GM12878 (cell line): ENCODE measurements around the gene VWA3B. TPM values are rescaled to one million over a fixed set of nuclear protein-coding genes. Genes with fewer than 3 reads are reported as not detected.
"Not testable (repeated sequence)": the region's sequence is repeated elsewhere in the genome, so short reads cannot be mapped to it uniquely, and the experiment has no call there.

Experiments used
- ATAC-seq: fragments of 200-7000 bp; cut with Tn5 transposase; 3 replicates; pipeline ENCODE4 v1.9.1; 2020; ENCODE audit warnings: mild to moderate bottlenecking, moderate library complexity
- BruUV-seq: library from RNA; stranded (reverse); fragments of 400-500 nt; replicated peaks from 2 replicates; lab custom pipeline; 2021; lab: Mats Ljungman, UMichigan
- CTCF ChIA-PET: fragments of 300-600 bp; sonication (Branson Sonifier 250); formaldehyde crosslinking; extraction: SDS; loops from one replicate; lab custom pipeline; 2021; ENCODE audit warnings: inconsistent platforms; lab: Yijun Ruan, JAX
- POLR2A ChIA-PET: fragments of 350-600 bp; formaldehyde crosslinking; extraction: SDS; loops from one replicate; lab custom pipeline; 2021; ENCODE audit warnings: inconsistent platforms; lab: Charles Lee
- RAD21 ChIA-PET: fragments of 300-600 bp; sonication (Branson Sonifier 250); formaldehyde crosslinking; loops from one replicate; lab custom pipeline; 2023; ENCODE audit warnings: antibody characterized with exemption; ENCODE audit not compliant: unreplicated experiment; lab: Charles Lee
- SMC1A ChIA-PET: fragments of 300-600 bp; sonication (Branson Sonifier 250); formaldehyde crosslinking; loops from one replicate; lab custom pipeline; 2023; ENCODE audit not compliant: unreplicated experiment, uncharacterized antibody; lab: Charles Lee
- DNase-seq: peaks from one replicate; pipeline ENCODE4 v3.0.0-alpha.2; 2011; ENCODE audit warnings: low read depth, low spot score
- FAIRE-seq: peaks from 3 replicates; lab custom pipeline; 2011; peaks lifted over from hg19 to GRCh38; lab: Jason Lieb, UNC
- H2AFZ ChIP-seq: 2 replicates; pipeline ENCODE4 v1.6.0; 2011; ENCODE audit warnings: low read depth, low read length, control low read depth; ENCODE audit not compliant: control insufficient read depth
- H3K27ac ChIP-seq: 2 replicates; pipeline ENCODE4 v1.5.1; 2011; ENCODE audit warnings: control low read depth; ENCODE audit not compliant: control insufficient read depth, insufficient read depth
- H3K27me3 ChIP-seq, 2 experiments: replicated peaks in 1 of 2; 2 replicates each; pipeline versions ENCODE4 v1.6.0 to v1.6.1; 2011; ENCODE audit warnings: low read length in 1 of 2; ENCODE audit not compliant: control insufficient read depth in 2 of 2, insufficient read depth in 2 of 2
- H3K36me3 ChIP-seq, 2 experiments: 2 replicates each; pipeline ENCODE4 v1.5.1; 2011; ENCODE audit warnings: low read length in 1 of 2; ENCODE audit not compliant: control insufficient read depth in 2 of 2, insufficient read depth in 2 of 2
- H3K4me1 ChIP-seq: 2 replicates; pipeline ENCODE4 v1.6.1; 2011; ENCODE audit warnings: mild to moderate bottlenecking, low read length, moderate library complexity, mixed read lengths; ENCODE audit not compliant: control insufficient read depth, insufficient read depth
- H3K4me2 ChIP-seq: 2 replicates; pipeline ENCODE4 v1.6.0; 2011; ENCODE audit warnings: control low read depth; ENCODE audit not compliant: control insufficient read depth, insufficient read depth
- H3K4me3 ChIP-seq: fragments of 200-600 bp; sonication (generic); 2 replicates; pipeline ENCODE4 v1.5.1; 2016
- H3K79me2 ChIP-seq: 2 replicates; pipeline ENCODE4 v1.6.0; 2011; ENCODE audit warnings: low read length; ENCODE audit not compliant: control insufficient read depth, insufficient read depth
- H3K9ac ChIP-seq: 2 replicates; pipeline ENCODE4 v1.8.0; 2011; ENCODE audit warnings: low read length, control low read depth, mixed read lengths; ENCODE audit not compliant: control insufficient read depth, insufficient read depth
- H3K9me3 ChIP-seq: replicated peaks from 3 replicates; pipeline ENCODE4 v1.5.1; 2011; ENCODE audit warnings: mild to moderate bottlenecking, low read length; ENCODE audit not compliant: control insufficient read depth, insufficient read depth
- H4K20me1 ChIP-seq: 2 replicates; pipeline ENCODE4 v1.6.0; 2011; ENCODE audit not compliant: control insufficient read depth, insufficient read depth
- BHLHE40 ChIP-seq, 2 experiments: fragments of 450-650 bp in 1 of 2; IDR thresholded peaks; 2 replicates each; pipeline ENCODE4 v1.6.1; 2011 to 2017; ENCODE audit warnings: low read depth in 2 of 2, borderline replicate concordance in 1 of 2, improper control_type of control experiment in 1 of 2, low read length in 1 of 2, mild to moderate bottlenecking in 1 of 2
- EED ChIP-seq: sonication (generic); IDR thresholded peaks from 2 replicates; pipeline ENCODE4 v1.6.1; 2016; ENCODE audit warnings: antibody characterized with exemption, low read depth
- PAX8 ChIP-seq: fragments of 450-650 bp; IDR thresholded peaks from 2 replicates; pipeline ENCODE4 v1.6.1; 2017; ENCODE audit warnings: mild to moderate bottlenecking, moderate library complexity
- RUNX3 ChIP-seq: IDR thresholded peaks from 2 replicates; pipeline ENCODE4 v1.6.1; 2012; ENCODE audit warnings: low read length, inconsistent platforms
- SMAD5 ChIP-seq: IDR thresholded peaks from 2 replicates; pipeline ENCODE4 v1.6.1; 2016; ENCODE audit warnings: antibody characterized with exemption, low read depth
- SMC3 ChIP-seq: IDR thresholded peaks from 2 replicates; pipeline ENCODE4 v1.6.1; 2011; ENCODE audit warnings: low read length, improper control_type of control experiment, borderline replicate concordance
- SREBF1 ChIP-seq: IDR thresholded peaks from 2 replicates; pipeline ENCODE4 v1.6.1; 2012; ENCODE audit warnings: mild to moderate bottlenecking, low read length
- USF1 ChIP-seq: IDR thresholded peaks from 2 replicates; pipeline ENCODE4 v1.6.1; 2011; ENCODE audit warnings: borderline replicate concordance, low read depth, mild to moderate bottlenecking, moderate library complexity, mixed read lengths, low read length; ENCODE audit not compliant: insufficient read depth; ENCODE audit errors: extremely low read length
- ZNF24 ChIP-seq: fragments of 450-650 bp; IDR thresholded peaks from 2 replicates; pipeline ENCODE4 v1.6.1; 2017; ENCODE audit warnings: antibody characterized with exemption, mild to moderate bottlenecking
- WGBS: methylation state at CpG from one replicate; pipeline ENCODE4 v1.1.6; 2016; ENCODE audit warnings: low lambda C conversion rate; ENCODE audit not compliant: insufficient replicate concordance, insufficient coverage; ENCODE audit errors: missing lambda C conversion rate; 5-methylcytosine and 5-hydroxymethylcytosine counted together
- in situ Hi-C: fragments of 300-500 bp; cut with MboI; formaldehyde crosslinking; loops from 9 replicates; pipeline ENCODE4 v1.14.3; 2018; ENCODE audit warnings: mixed read lengths
- intact Hi-C: fragments of 100-400 bp; cut with micrococcal nuclease; formaldehyde crosslinking; loops from one replicate; pipeline ENCODE4 v1.14.2; 2022; ENCODE audit not compliant: unreplicated experiment
- polyA plus RNA-seq, 11 experiments: library from polyadenylated mRNA; depleted of rRNA in 4 of 11; unstranded in 6 of 11; stranded (reverse) in 5 of 11; fragments of >200 nt; fragmentation: Nextera tagmentation in 4 of 11; fragmentation: Illumina TruSeq in 1 of 11; extraction: Ambion mirVana in 4 of 11; extraction: Trizol in 1 of 11; gene quantifications; 1 replicate in 1 of 11; 2 replicates in 10 of 11; pipeline versions ENCODE4 v1.2.1 to v1.2.3, GENCODE V29; 2011 to 2016; ENCODE audit warnings: inconsistent platforms in 2 of 11, missing spikeins in 2 of 11, low read depth in 1 of 11
- total RNA-seq, 4 experiments: library from RNA; depleted of rRNA in 3 of 4; stranded (reverse); fragments of >200 nt in 3 of 4; fragmentation: Illumina TruSeq in 1 of 4; extraction: Trizol in 1 of 4; gene quantifications; 2 replicates each; pipeline versions ENCODE4 v1.2.1 to v1.2.3, GENCODE V29; 2013 to 2021
- TF ChIP-seq, protein P1 (sequence below): IDR thresholded peaks from 2 replicates; pipeline ENCODE4 v1.6.1; 2012; ENCODE audit warnings: low read length, inconsistent platforms

The VWA3B gene
- total and polyA plus RNA-seq, 10 of the 15 experiments (the other 5 are each of a cell fraction or from before 2014, with no cell fraction given): 0.04 to 0.86 (median 0.19) TPM; not detected in 4

DNA sequence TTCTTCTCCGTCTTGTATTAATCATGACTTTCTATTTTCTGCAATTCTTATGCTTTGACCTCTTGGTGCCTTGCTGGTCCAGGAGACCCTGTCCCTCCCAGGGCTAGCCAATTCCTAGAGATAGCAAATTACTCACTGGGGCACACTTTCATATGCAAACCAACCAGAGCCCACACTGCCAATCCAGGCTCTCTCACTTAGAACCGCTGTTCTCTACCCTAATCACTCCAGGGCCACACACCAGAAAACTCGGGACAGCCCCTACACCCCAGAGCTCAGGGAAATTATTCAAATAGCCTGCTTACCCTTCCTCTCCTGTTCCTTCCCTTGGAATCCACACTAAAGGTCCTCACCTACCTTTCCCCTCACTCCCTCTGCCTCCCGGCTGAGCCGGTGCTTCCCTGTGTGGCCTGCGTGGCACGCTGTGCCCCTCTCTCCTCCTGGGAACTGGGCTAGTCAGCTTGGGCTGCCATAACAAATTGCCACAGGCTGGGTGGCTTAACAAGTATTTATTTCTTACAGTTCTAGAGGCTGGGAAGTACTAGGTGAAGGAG, 41.7 kb downstream of the VWA3B start:
- in situ Hi-C loops: no loop called here
- ChIA-PET SMC1A (interaction anchor here (2.0 kb wide), 1 partner anchor 10 kb away, joined by 6 read pairs; no protein-coding TSS in a partner anchor), RAD21 (interaction anchor here (0.8 kb wide), 1 partner anchor 91 kb away, joined by 3 read pairs; no protein-coding TSS in a partner anchor), CTCF (no interaction called here), POLR2A (no interaction called here)
- Histone ChIP-seq H3K9ac (no peak overlapping the region), H3K4me1 (peaks cover under 1% of the 10 kb centered on the region; the same call in 1 of the 2 replicates), H3K79me2 (no peaks in the 10 kb centered on the region), H3K36me3 (no peaks in the 10 kb centered on the region), H4K20me1 (no peaks in the 10 kb centered on the region), H2AFZ (no peak overlapping the region), H3K4me2 (no peak overlapping the region), H3K27ac (no peak overlapping the region), H3K27me3 (0 out of 4 replicates have a peak, but pooled peaks cover 0 to 1% of the 10 kb centered on the region in 2 experiments), H3K9me3 (no peaks in the 10 kb centered on the region), H3K4me3 (no peak overlapping the region)
- 54% methylated on average over 7 of the region's 7 CpGs for WGBS
- intact Hi-C loops: no loop called here
- FAIRE-seq (no peak), DNase-seq (no peak), ATAC-seq (no peak)
- no TSS peak for BruUV-seq
- TF ChIP-seq RUNX3 (no peak), USF1 (no peak), SMC3 (no peak), BHLHE40 (IDR thresholded peaks at IDR 0.05; ENCODE audit: borderline replicate concordance in 1 of 2, low read depth in 2 of 2, low read length in 1 of 2) (no peak), SMAD5 (no peak), PAX8 (no peak), EED (no peak), SREBF1 (no peak), ZNF24 (no peak)
- TF ChIP-seq, protein P1, sequence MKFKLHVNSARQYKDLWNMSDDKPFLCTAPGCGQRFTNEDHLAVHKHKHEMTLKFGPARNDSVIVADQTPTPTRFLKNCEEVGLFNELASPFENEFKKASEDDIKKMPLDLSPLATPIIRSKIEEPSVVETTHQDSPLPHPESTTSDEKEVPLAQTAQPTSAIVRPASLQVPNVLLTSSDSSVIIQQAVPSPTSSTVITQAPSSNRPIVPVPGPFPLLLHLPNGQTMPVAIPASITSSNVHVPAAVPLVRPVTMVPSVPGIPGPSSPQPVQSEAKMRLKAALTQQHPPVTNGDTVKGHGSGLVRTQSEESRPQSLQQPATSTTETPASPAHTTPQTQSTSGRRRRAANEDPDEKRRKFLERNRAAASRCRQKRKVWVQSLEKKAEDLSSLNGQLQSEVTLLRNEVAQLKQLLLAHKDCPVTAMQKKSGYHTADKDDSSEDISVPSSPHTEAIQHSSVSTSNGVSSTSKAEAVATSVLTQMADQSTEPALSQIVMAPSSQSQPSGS: no peak

- H3K36me3 ChIP-seq, FAIRE-seq, H3K79me2 ChIP-seq, H3K27me3 ChIP-seq, CTCF ChIA-PET, H3K4me3 ChIP-seq, H3K27ac ChIP-seq, in situ Hi-C loops, H2AFZ ChIP-seq, H3K4me1 ChIP-seq, DNase-seq, H3K9ac ChIP-seq, H4K20me1 ChIP-seq, POLR2A ChIA-PET, intact Hi-C loops, BruUV-seq, RAD21 ChIA-PET, ATAC-seq, H3K9me3 ChIP-seq, SMC1A ChIA-PET, H3K4me2 ChIP-seq: not testable (repeated sequence)
- 39% methylated on average over 5 of the region's 5 CpGs for WGBS
Measured at GRCh38 chr2:98130073-98130472, 43.1 kb downstream of the VWA3B start.
